IMR-90 (cell line): ENCODE measurements around the gene SINHCAF. TPM values are rescaled to one million over a fixed set of nuclear protein-coding genes. Genes with fewer than 3 reads are reported as not detected.

Source experiments
- ATAC-seq: fragments of 200-7000 bp; cut with Tn5 transposase; 2 replicates; pipeline ENCODE4 v1.9.1; 2020; ENCODE audit warnings: low read depth, mild to moderate bottlenecking, moderate library complexity
- BruUV-seq: library from RNA; stranded (reverse); fragments of 400-500 nt; replicated peaks from 2 replicates; lab custom pipeline; 2021; lab: Mats Ljungman, UMichigan
- CTCF ChIA-PET: fragments of 300-600 bp; formaldehyde crosslinking; extraction: SDS; loops from one replicate; lab custom pipeline; 2021; ENCODE audit warnings: antibody characterized with exemption; lab: Yijun Ruan, JAX
- POLR2A ChIA-PET: fragments of 300-600 bp; sonication (Branson Sonifier 250); formaldehyde crosslinking; loops from one replicate; lab custom pipeline; 2022; ENCODE audit warnings: antibody characterized with exemption; ENCODE audit not compliant: unreplicated experiment; lab: Charles Lee
- DNase-seq: peaks from one replicate; pipeline ENCODE4 v3.0.0; 2013
- H2AFZ ChIP-seq: replicated peaks from 2 replicates; pipeline ENCODE3; 2013; ENCODE audit warnings: low read length, mild to moderate bottlenecking; ENCODE audit not compliant: poor library complexity
- H2AK5ac ChIP-seq: 2 replicates; pipeline ENCODE4 v1.6.1; 2013; ENCODE audit warnings: low read depth, low read length, inconsistent platforms
- H2AK9ac ChIP-seq: replicated peaks from 2 replicates; pipeline ENCODE3; 2013; ENCODE audit warnings: mild to moderate bottlenecking, low read depth, low read length, moderate library complexity; ENCODE audit not compliant: poor library complexity
- H2BK120ac ChIP-seq: 2 replicates; pipeline ENCODE4 v1.6.1; 2013; ENCODE audit warnings: low read depth, low read length, inconsistent platforms
- H2BK15ac ChIP-seq: 3 replicates; pipeline ENCODE4 v1.6.1; 2013; ENCODE audit warnings: low read depth, low read length, inconsistent platforms
- H2BK20ac ChIP-seq: 2 replicates; pipeline ENCODE4 v1.6.1; 2013; ENCODE audit warnings: low read depth, mild to moderate bottlenecking, inconsistent platforms, low read length, moderate library complexity
- H2BK5ac ChIP-seq: 2 replicates; pipeline ENCODE4 v1.6.1; 2013; ENCODE audit warnings: mild to moderate bottlenecking, low read depth, low read length, inconsistent platforms; ENCODE audit not compliant: poor library complexity, severe bottlenecking
- H3K14ac ChIP-seq: replicated peaks from 2 replicates; pipeline ENCODE4 v1.6.1; 2013; ENCODE audit warnings: low read depth, low read length, inconsistent platforms
- H3K18ac ChIP-seq: 2 replicates; pipeline ENCODE4 v1.6.1; 2013; ENCODE audit warnings: low read depth, low read length, control low read depth
- H3K23ac ChIP-seq: 2 replicates; pipeline ENCODE4 v1.6.1; 2013; ENCODE audit warnings: low read depth, low read length, inconsistent platforms
- H3K27ac ChIP-seq: 2 replicates; pipeline ENCODE4 v1.5.1; 2013; ENCODE audit warnings: mild to moderate bottlenecking, control low read depth, low read length; ENCODE audit not compliant: insufficient read depth
- H3K27me3 ChIP-seq: 2 replicates; pipeline ENCODE4 v1.6.1; 2013; ENCODE audit warnings: low read length; ENCODE audit not compliant: control insufficient read depth, insufficient read depth
- H3K36me3 ChIP-seq: 2 replicates; pipeline ENCODE4 v1.6.1; 2013; ENCODE audit warnings: low read length, mixed read lengths; ENCODE audit not compliant: control insufficient read depth, insufficient read depth
- H3K4ac ChIP-seq: 2 replicates; pipeline ENCODE4 v1.6.1; 2013; ENCODE audit warnings: low read depth, low read length, inconsistent platforms
- H3K4me1 ChIP-seq: 2 replicates; pipeline ENCODE4 v1.6.1; 2013; ENCODE audit warnings: low read length, mixed read lengths; ENCODE audit not compliant: control insufficient read depth, insufficient read depth
- H3K4me2 ChIP-seq: 2 replicates; pipeline ENCODE4 v1.6.1; 2013; ENCODE audit warnings: low read depth, mild to moderate bottlenecking, control low read depth, low read length, moderate library complexity
- H3K4me3 ChIP-seq: 2 replicates; pipeline ENCODE4 v1.5.1; 2013; ENCODE audit warnings: low read depth, mild to moderate bottlenecking, control low read depth, low read length, moderate library complexity; ENCODE audit not compliant: insufficient read depth
- H3K56ac ChIP-seq: 2 replicates; pipeline ENCODE4 v1.6.1; 2013; ENCODE audit warnings: low read length, inconsistent platforms; ENCODE audit not compliant: insufficient read depth; ENCODE audit errors: extremely low read depth
- H3K79me1 ChIP-seq, 2 experiments: 2 replicates each; pipeline ENCODE4 v1.6.1; 2013; ENCODE audit warnings: low read length in 2 of 2, inconsistent platforms in 1 of 2, low read depth in 1 of 2
- H3K9ac ChIP-seq: 2 replicates; pipeline ENCODE4 v1.6.1; 2013; ENCODE audit warnings: low read depth, low read length, control low read depth
- H3K9me1 ChIP-seq: 2 replicates; pipeline ENCODE4 v1.6.1; 2013; ENCODE audit warnings: low read length, inconsistent platforms; ENCODE audit not compliant: insufficient read depth
- H3K9me3 ChIP-seq: 2 replicates; pipeline ENCODE4 v1.6.1; 2013; ENCODE audit warnings: low read length; ENCODE audit not compliant: control insufficient read depth, insufficient read depth
- H4K20me1 ChIP-seq: 2 replicates; pipeline ENCODE4 v1.6.1; 2013; ENCODE audit warnings: low read length, inconsistent platforms; ENCODE audit not compliant: insufficient read depth
- H4K5ac ChIP-seq: 2 replicates; pipeline ENCODE4 v1.6.1; 2013; ENCODE audit warnings: mild to moderate bottlenecking, low read depth, low read length, control low read depth
- H4K8ac ChIP-seq, 2 experiments: 2 replicates each; pipeline ENCODE4 v1.6.1; 2013; ENCODE audit warnings: low read depth in 2 of 2, low read length in 2 of 2, control low read depth in 1 of 2, inconsistent platforms in 1 of 2
- H4K91ac ChIP-seq: 2 replicates; pipeline ENCODE4 v1.6.1; 2013; ENCODE audit warnings: low read depth, low read length, inconsistent platforms; ENCODE audit not compliant: insufficient read depth
- BHLHE40 ChIP-seq: fragments of 150-350 bp; IDR thresholded peaks from 2 replicates; pipeline ENCODE4 v1.6.1; 2016; ENCODE audit warnings: mild to moderate bottlenecking, low read depth, low read length
- CEBPB ChIP-seq: IDR thresholded peaks from 2 replicates; pipeline ENCODE4 v1.6.1; 2012; ENCODE audit warnings: low read depth, low read length, improper control_type of control experiment
- CHD1 ChIP-seq: IDR thresholded peaks from 2 replicates; pipeline ENCODE4 v1.6.1; 2012; ENCODE audit warnings: low read depth, low read length, improper control_type of control experiment
- CTCF ChIP-seq: conservative IDR thresholded peaks from 2 replicates; pipeline ENCODE4 v1.5.1; 2012; ENCODE audit warnings: mild to moderate bottlenecking, low read depth, low read length, improper control_type of control experiment
- ELK1 ChIP-seq: fragments of 150-350 bp; IDR thresholded peaks from 2 replicates; pipeline ENCODE4 v1.6.1; 2016; ENCODE audit warnings: low read depth, mild to moderate bottlenecking, low read length, moderate library complexity, borderline replicate concordance
- FOS ChIP-seq: fragments of 150-350 bp; IDR thresholded peaks from 2 replicates; pipeline ENCODE4 v1.6.1; 2016; ENCODE audit warnings: low read depth, low read length
- MAFK ChIP-seq: IDR thresholded peaks from 2 replicates; pipeline ENCODE4 v1.6.1; 2012; ENCODE audit warnings: low read depth, low read length, improper control_type of control experiment
- MAZ ChIP-seq: IDR thresholded peaks from 2 replicates; pipeline ENCODE4 v1.6.1; 2012; ENCODE audit warnings: low read depth, mild to moderate bottlenecking, low read length, improper control_type of control experiment, moderate library complexity, borderline replicate concordance
- MXI1 ChIP-seq: IDR thresholded peaks from 2 replicates; pipeline ENCODE4 v1.6.1; 2012; ENCODE audit warnings: low read depth, mild to moderate bottlenecking, low read length, moderate library complexity, borderline replicate concordance
- NFE2L2 ChIP-seq: fragments of 150-350 bp; IDR thresholded peaks from 2 replicates; pipeline ENCODE4 v1.6.1; 2016; ENCODE audit warnings: low read depth, mild to moderate bottlenecking, low read length
- POLR2A ChIP-seq: IDR thresholded peaks from 2 replicates; pipeline ENCODE4 v1.6.1; 2012; ENCODE audit warnings: mild to moderate bottlenecking, low read depth, low read length
- RAD21 ChIP-seq: IDR thresholded peaks from 2 replicates; pipeline ENCODE4 v1.6.1; 2012; ENCODE audit warnings: low read length, improper control_type of control experiment
- RCOR1 ChIP-seq: IDR thresholded peaks from 2 replicates; pipeline ENCODE4 v1.6.1; 2012; ENCODE audit warnings: mild to moderate bottlenecking, low read length, improper control_type of control experiment; ENCODE audit not compliant: insufficient replicate concordance
- RFX5 ChIP-seq: IDR thresholded peaks from 2 replicates; pipeline ENCODE4 v1.8.0; 2012; ENCODE audit warnings: low read depth, mild to moderate bottlenecking, low read length, moderate library complexity
- SMC3 ChIP-seq: fragments of 150-350 bp; IDR thresholded peaks from 2 replicates; pipeline ENCODE4 v1.6.1; 2016; ENCODE audit warnings: low read depth, mild to moderate bottlenecking, antibody characterized with exemption, low read length, moderate library complexity
- USF2 ChIP-seq: fragments of 150-350 bp; IDR thresholded peaks from 2 replicates; pipeline ENCODE4 v1.6.1; 2017; ENCODE audit warnings: mild to moderate bottlenecking, antibody characterized with exemption, low read length, low read depth
- WGBS, 2 experiments: methylation state at CpG; one replicate each; pipeline versions ENCODE4 v1.1.5 to v1.1.7; 2013; ENCODE audit warnings: missing lambda C conversion rate in 2 of 2; ENCODE audit not compliant: insufficient read length in 1 of 2; ENCODE audit errors: extremely low coverage in 2 of 2; 5-methylcytosine and 5-hydroxymethylcytosine counted together
- dilution Hi-C: fragments of 300-500 bp; cut with HindIII; formaldehyde crosslinking; loops from one replicate; pipeline ENCODE4 v1.14.3; 2018; ENCODE audit warnings: low sequenced_read_pairs; ENCODE audit not compliant: unreplicated experiment
- in situ Hi-C: fragments of 300-500 bp; cut with MboI; formaldehyde crosslinking; loops from 3 replicates; pipeline ENCODE4 v1.14.3; 2019; ENCODE audit warnings: low sequenced_read_pairs, inconsistent platforms, mixed read lengths
- intact Hi-C: fragments of 100-400 bp; cut with micrococcal nuclease; formaldehyde crosslinking; loops from 2 replicates; pipeline ENCODE4 v1.10.0; 2022
- polyA plus RNA-seq, 3 experiments: library from polyadenylated mRNA; depleted of rRNA; stranded (reverse); fragments of >200 nt; gene quantifications; 2 replicates each; pipeline ENCODE4 v1.2.3, GENCODE V29; 2012; ENCODE audit warnings: low replicate concordance in 1 of 3
- total RNA-seq: library from RNA; depleted of rRNA; stranded (reverse); fragments of >200 nt; gene quantifications from 2 replicates; pipeline ENCODE4 v1.2.3, GENCODE V29; 2012

SINHCAF gene
- total and polyA plus RNA-seq, 2 of the 4 experiments (the other 2 are of a cell fraction) = 21.6 to 30.8 TPM

GRCh38 chr12:31343139-31343538 lies 17.2 kb upstream of the SINHCAF start:
- dilution Hi-C loops = no loop called here
- no peak overlapping the region for H2AK5ac ChIP-seq
- H4K8ac ChIP-seq = no peak overlapping the region

More at GRCh38 chr12:31343139-31343538, 17.2 kb upstream of the SINHCAF start:
- Histone ChIP-seq H3K14ac (no peak overlapping the region), H3K9ac (no peak overlapping the region), H4K5ac (no peak overlapping the region), H3K36me3 (no peaks in the 10 kb centered on the region), H2AK9ac (no peak overlapping the region), H3K4me1 (no peaks in the 10 kb centered on the region), H3K79me1 (no peaks in the 10 kb centered on the region), H3K9me1 (no peaks in the 10 kb centered on the region), H2BK20ac (no peak overlapping the region), H3K9me3 (no peaks in the 10 kb centered on the region), H3K23ac (no peak overlapping the region), H3K27ac (no peak overlapping the region), H2AFZ (no peak overlapping the region), H3K4me2 (no peak overlapping the region), H3K27me3 (peaks cover 10% of the 10 kb centered on the region), H2BK120ac (no peak overlapping the region), H2BK15ac (no peak overlapping the region), H3K56ac (no peak overlapping the region), H3K18ac (no peak overlapping the region), H3K4ac (no peak overlapping the region), H4K20me1 (no peaks in the 10 kb centered on the region), H3K4me3 (no peak overlapping the region), H4K91ac (no peak overlapping the region), H2BK5ac (no peak overlapping the region)
- ChIA-PET POLR2A (no interaction called here), CTCF (no interaction called here)
- no peak for TF ChIP-seq CHD1
- TF ChIP-seq RAD21 = no peak
- TF ChIP-seq USF2 = no peak
- TF ChIP-seq FOS = no peak
- TF ChIP-seq CEBPB = no peak
- no peak for TF ChIP-seq RFX5
- TF ChIP-seq POLR2A = no peak
- TF ChIP-seq RCOR1 = no peak
- no peak for TF ChIP-seq SMC3
- TF ChIP-seq MXI1 = no peak
- no peak for TF ChIP-seq NFE2L2
- no peak for TF ChIP-seq MAZ
- no peak for TF ChIP-seq MAFK
- TF ChIP-seq ELK1 = no peak
- TF ChIP-seq BHLHE40 = no peak
- no peak for TF ChIP-seq CTCF
- in situ Hi-C loops = no loop called here
- ATAC-seq (no peak), DNase-seq (no peak)
- BruUV-seq = no TSS peak
- intact Hi-C loops = no loop called here
- WGBS, 2 experiments = 100% methylated on average over 1 of the region's 8 CpGs; no CpG with 5 or more reads in 1 of the 2 experiments
